H54 (cell line): ENCODE results near the gene LRRC8E.
"Not testable (repeated sequence)": the region's sequence is repeated elsewhere in the genome, so short reads cannot be mapped to it uniquely, and the experiment has no call there.

Experiments used
- DNase-seq: peaks from one replicate; pipeline ENCODE4 v3.0.0; 2011; ENCODE audit warnings: low spot score, mixed read lengths; ENCODE audit not compliant: insufficient read length
- FAIRE-seq: peaks from 3 replicates; lab custom pipeline; 2011; peaks lifted over from hg19 to GRCh38; lab: Jason Lieb, UNC
- POLR2A ChIP-seq: IDR thresholded peaks from 2 replicates; pipeline ENCODE4 v1.6.1; 2011; ENCODE audit warnings: low read depth, mild to moderate bottlenecking, low read length

Gene LRRC8E

GRCh38 chr19:7877249-7877836, 11.0 kb upstream of the LRRC8E start:
- TF ChIP-seq POLR2A: no peak
- FAIRE-seq (no peak), DNase-seq (no peak)

- FAIRE-seq (no peak), DNase-seq (no peak)
- no peak for TF ChIP-seq POLR2A
Observed at GRCh38 chr19:7879111-7879807, 9.1 kb upstream of the LRRC8E start.

GRCh38 chr19:7879836-7880235, 8.5 kb upstream of the LRRC8E start:
- no peak for DNase-seq
- no peak for FAIRE-seq
- TF ChIP-seq POLR2A: no peak

GRCh38 chr19:7881910-7882309, 6.4 kb upstream of the LRRC8E start:
- no peak for FAIRE-seq
- TF ChIP-seq POLR2A: no peak

GRCh38 chr19:7883105-7883504, 5.2 kb upstream of the LRRC8E start:
- no peak for TF ChIP-seq POLR2A
- FAIRE-seq: no peak

More at GRCh38 chr19:7881910-7882309, 6.4 kb upstream of the LRRC8E start:
- DNase-seq: no peak

GRCh38 chr19:7883796-7884570, 4.3 kb upstream of the LRRC8E start:
- FAIRE-seq (no peak), DNase-seq (no peak)
- TF ChIP-seq POLR2A: no peak

More at GRCh38 chr19:7883105-7883504, 5.2 kb upstream of the LRRC8E start:
- no peak for DNase-seq

GRCh38 chr19:7885818-7886217, 2.5 kb upstream of the LRRC8E start:
- DNase-seq (no peak), FAIRE-seq (no peak)
- no peak for TF ChIP-seq POLR2A

GRCh38 chr19:7887408-7888144, 734 bp upstream of the LRRC8E start:
- TF ChIP-seq POLR2A: no peak
- DNase-seq (no peak), FAIRE-seq (no peak)

GRCh38 chr19:7888826-7889217, 512 bp downstream of the LRRC8E start:
- FAIRE-seq: no peak
- DNase-seq: no peak
- TF ChIP-seq POLR2A: no peak

- not testable (repeated sequence) for DNase-seq, FAIRE-seq
Observed at GRCh38 chr19:7893362-7894101, 5.2 kb downstream of the LRRC8E start.

GRCh38 chr19:7894612-7895309, 6.5 kb downstream of the LRRC8E start:
- no peak for TF ChIP-seq POLR2A
- FAIRE-seq (no peak), DNase-seq (no peak)

GRCh38 chr19:7895565-7895964, 7.3 kb downstream of the LRRC8E start:
- no peak for TF ChIP-seq POLR2A
- FAIRE-seq: no peak
- no peak for DNase-seq
